ENCODE data around the gene TREX2. TPM values are rescaled to one million over a fixed set of nuclear protein-coding genes. Genes with fewer than 3 reads are reported as not detected.

Gene TREX2
- total RNA-seq, 4 donors from 2014 or later: 19.3 to 62.6 (median 50.7) TPM

GRCh38 chrX:153400146-153401132, 45.4 kb downstream of the TREX2 start:
- H3K9me3 ChIP-seq: no peaks in the 10 kb centered on the region
- no peak overlapping the region for H3K27ac ChIP-seq
- 81% methylated on average over 37 of the region's 60 CpGs for WGBS
- H3K27me3 ChIP-seq: no peaks in the 10 kb centered on the region
- H3K4me1 ChIP-seq: no peaks in the 10 kb centered on the region
- no peak overlapping the region for H3K4me3 ChIP-seq
- no peaks in the 10 kb centered on the region for H3K36me3 ChIP-seq
- TF ChIP-seq CTCF (IDR thresholded peaks at IDR 0.05) (peak; percentile 36 to 51), EP300 (IDR thresholded peaks at IDR 0.05) (no peak), POLR2AphosphoS5 (IDR thresholded peaks at IDR 0.05) (no peak), POLR2A (IDR thresholded peaks at IDR 0.05) (no peak)
- DNase-seq (ENCODE audit: low spot score in 2 of 2): no peak

GRCh38 chrX:153398275-153398960, 47.4 kb downstream of the TREX2 start:
- no peak for DNase-seq (ENCODE audit: low spot score in 2 of 2)
- H3K9me3 ChIP-seq: no peaks in the 10 kb centered on the region
- H3K4me1 ChIP-seq: no peaks in the 10 kb centered on the region
- no peaks in the 10 kb centered on the region for H3K36me3 ChIP-seq
- TF ChIP-seq POLR2AphosphoS5 (IDR thresholded peaks at IDR 0.05): no peak
- TF ChIP-seq CTCF (IDR thresholded peaks at IDR 0.05): no peak
- TF ChIP-seq EP300 (IDR thresholded peaks at IDR 0.05): no peak
- no peak for TF ChIP-seq POLR2A (IDR thresholded peaks at IDR 0.05)
- H3K4me3 ChIP-seq: no peak overlapping the region
- no peaks in the 10 kb centered on the region for H3K27me3 ChIP-seq
- H3K27ac ChIP-seq: no peak overlapping the region
- 86% methylated on average over 17 of the region's 17 CpGs for WGBS

- no peak overlapping the region for H3K4me3 ChIP-seq
- no peak for DNase-seq (ENCODE audit: low spot score in 2 of 2)
- H3K27me3 ChIP-seq: no peaks in the 10 kb centered on the region
- no peaks in the 10 kb centered on the region for H3K4me1 ChIP-seq
- TF ChIP-seq POLR2A (IDR thresholded peaks at IDR 0.05) (no peak), CTCF (IDR thresholded peaks at IDR 0.05) (no peak), EP300 (IDR thresholded peaks at IDR 0.05) (no peak)
- no peaks in the 10 kb centered on the region for H3K9me3 ChIP-seq
- WGBS: 87% methylated on average over 20 of the region's 27 CpGs
- H3K36me3 ChIP-seq: no peaks in the 10 kb centered on the region
- H3K27ac ChIP-seq: no peak overlapping the region
Measured at GRCh38 chrX:153397256-153397960, 48.4 kb downstream of the TREX2 start.

GRCh38 chrX:153396320-153397195, 49.3 kb downstream of the TREX2 start:
- no peaks in the 10 kb centered on the region for H3K36me3 ChIP-seq
- no peaks in the 10 kb centered on the region for H3K4me1 ChIP-seq
- H3K9me3 ChIP-seq: no peaks in the 10 kb centered on the region
- no peak overlapping the region for H3K4me3 ChIP-seq
- TF ChIP-seq EP300 (IDR thresholded peaks at IDR 0.05) (no peak), POLR2A (IDR thresholded peaks at IDR 0.05) (no peak)
- WGBS: 82% methylated on average over 9 of the region's 26 CpGs
- H3K27me3 ChIP-seq: no peaks in the 10 kb centered on the region
- no peak for DNase-seq (ENCODE audit: low spot score in 2 of 2)
- no peak overlapping the region for H3K27ac ChIP-seq
